HG03342 (cell line): Measurements from ENCODE around the gene TECPR2.
"Not testable (repeated sequence)": the region's sequence is repeated elsewhere in the genome, so short reads cannot be mapped to it uniquely, and the experiment has no call there.

ENCODE experiments used
- ATAC-seq: cut with Tn5 transposase; IDR thresholded peaks from one replicate; pipeline ENCODE4 v1.9.1; 2021; ENCODE audit warnings: mild to moderate bottlenecking, moderate library complexity; ENCODE audit not compliant: unreplicated experiment

The TECPR2 gene

DNA sequence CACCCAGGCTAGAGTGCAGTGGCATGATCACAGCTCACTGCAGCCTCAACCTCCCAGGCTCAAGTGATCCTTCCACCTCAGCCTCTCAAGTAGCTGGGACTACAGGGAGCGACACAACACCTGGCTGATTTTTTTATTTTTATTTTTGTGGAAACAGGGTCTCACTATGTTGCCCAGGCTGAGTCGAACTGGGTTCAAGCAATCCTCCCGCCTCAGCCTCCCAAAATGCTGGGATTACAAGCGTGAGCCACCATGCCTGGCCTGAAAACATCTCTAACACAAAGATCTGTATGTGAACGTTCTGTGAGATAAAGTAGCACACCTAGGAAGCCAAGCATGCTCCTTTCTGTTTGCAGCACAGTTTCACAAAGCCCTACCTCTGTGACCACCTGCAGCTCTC is 157.0 kb downstream of the TECPR2 start:
- not testable (repeated sequence) for ATAC-seq

DNA sequence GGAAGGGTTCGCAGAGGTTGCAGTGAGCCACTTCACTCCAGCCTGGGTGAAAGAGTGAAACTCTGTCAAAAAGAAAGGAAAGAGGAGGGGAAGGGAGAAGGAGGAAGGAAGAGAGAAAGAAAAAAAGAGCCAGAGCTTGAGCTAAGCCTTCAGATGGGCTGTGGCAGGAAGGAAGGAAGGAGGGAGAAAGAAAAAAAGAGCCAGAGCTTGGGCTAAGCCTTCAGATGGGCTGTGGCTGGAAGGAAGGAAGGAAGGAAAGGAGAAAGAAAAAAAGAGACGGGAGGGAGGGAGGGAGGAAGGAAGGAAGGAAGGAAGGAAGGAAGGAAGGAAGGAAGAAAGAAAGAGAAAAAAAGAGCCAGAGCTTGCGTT is 160.4 kb downstream of the TECPR2 start:
- ATAC-seq, result no peak

DNA sequence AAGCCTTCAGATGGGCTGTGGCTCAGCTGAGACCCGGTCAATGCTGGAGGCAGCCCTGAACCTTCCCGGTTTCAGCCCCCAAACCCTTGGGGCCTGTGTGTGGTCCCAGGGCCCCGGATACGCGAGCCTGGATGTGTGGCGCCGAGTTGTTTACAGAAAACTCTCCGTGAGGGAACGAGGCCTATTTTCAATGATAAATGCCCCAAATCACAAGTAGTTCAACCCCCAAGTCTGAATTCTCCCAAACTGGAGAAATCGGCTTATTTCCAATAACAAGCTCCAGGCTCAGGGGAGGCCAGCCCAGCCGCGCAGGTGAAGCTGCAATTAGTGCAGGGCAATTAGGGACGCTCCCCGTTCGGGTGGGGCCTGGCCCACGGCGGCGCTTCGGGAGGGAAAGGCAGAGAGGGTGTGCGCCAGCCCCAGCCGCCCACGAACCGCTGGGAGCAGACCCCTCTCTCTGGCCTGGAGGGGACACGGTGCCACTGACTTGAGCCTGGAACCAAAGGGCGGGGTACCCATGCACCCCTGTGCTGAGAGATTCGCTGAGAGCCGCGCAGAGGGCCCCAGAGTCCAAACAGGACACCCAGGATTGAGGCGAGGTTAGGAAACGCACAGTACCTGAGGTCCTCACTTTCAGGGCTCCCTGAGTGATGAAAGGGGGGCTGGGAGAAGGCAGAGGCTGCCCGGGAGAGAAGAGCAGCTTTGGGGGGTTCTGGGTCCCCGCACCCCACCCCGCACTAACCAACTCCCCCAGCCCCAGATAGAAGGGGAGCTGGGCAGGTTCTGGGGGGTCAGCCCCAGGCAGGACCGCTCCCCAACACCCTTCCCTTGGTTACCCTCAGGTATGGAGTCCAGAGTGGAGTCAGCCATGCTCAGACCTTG is 161.1 kb downstream of the TECPR2 start:
- no peak for ATAC-seq

DNA sequence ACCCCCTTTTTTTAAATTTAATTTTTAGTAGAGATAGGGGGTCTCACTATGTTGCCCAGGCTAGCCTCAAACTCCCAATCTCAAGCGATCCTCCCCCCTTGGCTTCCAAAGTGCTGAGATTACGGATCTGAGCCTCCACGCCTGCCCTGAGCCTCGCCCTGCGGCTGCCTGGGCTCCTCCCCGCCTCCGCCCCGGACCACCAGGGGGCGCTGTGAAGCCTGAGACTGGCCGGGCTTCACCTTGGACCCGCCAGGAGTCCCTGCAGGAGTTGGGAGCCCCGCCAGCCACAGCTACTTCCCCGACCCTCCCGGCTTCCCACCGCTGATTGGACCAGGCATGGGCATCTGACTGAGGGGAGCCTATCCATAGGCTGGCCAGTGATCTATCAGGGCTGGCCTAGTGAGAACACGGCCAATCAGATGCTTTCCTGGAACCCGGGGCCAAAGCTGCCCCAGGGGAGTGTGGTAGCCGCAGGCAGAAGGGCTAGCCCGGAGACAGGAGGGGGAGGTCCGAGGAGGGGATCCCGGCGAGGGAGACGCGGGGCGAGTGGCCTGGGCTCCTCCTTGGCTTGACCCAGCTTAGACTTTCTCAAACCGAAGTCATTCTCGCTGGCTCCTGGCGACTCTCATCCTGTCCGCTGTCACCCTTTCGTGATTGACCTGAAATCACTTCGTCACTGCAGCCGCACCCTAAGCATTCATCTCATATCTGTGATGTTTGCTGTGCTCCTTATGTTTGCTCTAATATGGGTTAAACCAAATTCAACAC is 161.9 kb downstream of the TECPR2 start:
- ATAC-seq, result peak; percentile 98

DNA sequence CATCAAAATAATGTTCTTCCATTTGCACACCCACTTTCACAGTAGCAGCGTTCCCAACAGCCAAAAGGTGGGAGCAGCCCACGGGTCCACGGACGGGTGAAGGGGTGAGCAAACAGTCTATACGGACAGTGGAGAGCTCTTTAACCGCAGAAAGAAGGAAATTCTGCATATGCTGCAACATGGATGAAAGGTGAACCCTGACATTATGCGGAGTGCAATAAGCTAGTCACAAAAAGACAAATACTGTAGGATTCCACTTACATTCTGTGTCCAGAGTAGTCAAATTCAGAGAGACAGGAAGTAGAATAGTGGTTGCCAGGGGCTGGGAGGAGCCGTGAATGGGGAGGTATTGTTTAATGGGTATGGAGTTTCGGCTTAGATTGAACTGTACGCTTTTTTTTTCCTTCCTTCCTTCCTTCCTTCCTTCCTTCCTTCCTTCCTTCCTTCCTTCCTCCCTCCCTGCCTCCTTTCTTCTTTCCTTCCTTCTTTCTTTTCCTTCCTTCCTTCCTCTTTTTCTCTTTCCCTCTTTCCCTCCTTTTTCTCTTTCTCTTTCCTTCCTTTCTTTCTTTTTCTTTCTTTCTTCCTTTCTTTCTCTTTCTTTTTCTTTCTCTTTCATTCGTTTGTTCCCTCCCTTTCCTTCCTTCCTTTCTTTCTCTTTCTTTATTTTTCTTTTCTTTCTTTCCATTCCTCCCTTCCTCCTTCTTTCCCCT is 162.6 kb downstream of the TECPR2 start:
- ATAC-seq, result peak; percentile 3

DNA sequence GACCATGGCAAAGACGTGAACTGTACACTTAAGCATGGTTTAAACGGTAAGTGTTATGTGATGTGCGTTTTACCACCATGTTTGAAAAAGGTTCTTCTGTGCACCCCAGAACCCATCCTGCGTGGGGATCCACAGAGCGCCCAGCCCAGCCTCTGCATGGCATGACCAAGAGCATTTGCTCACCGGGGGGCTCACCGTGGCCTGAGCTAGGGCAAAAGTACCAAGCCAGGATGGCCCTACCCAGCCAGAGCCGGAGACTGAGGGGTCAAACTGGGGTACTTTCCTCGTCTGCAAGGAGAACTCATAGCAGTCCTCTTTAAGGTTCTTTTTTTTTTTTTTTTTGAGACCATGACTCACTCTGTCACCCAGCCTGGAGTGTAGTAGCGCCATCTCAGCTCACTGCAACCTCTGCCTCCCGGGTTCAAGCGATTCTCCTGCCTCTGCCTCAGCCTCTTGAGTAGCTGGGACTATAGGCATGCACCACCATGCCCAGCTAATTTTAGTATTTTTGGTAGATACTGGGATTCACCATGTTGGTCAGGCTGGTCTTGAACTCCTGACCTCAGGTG is 163.3 kb downstream of the TECPR2 start:
- ATAC-seq, result no peak

DNA sequence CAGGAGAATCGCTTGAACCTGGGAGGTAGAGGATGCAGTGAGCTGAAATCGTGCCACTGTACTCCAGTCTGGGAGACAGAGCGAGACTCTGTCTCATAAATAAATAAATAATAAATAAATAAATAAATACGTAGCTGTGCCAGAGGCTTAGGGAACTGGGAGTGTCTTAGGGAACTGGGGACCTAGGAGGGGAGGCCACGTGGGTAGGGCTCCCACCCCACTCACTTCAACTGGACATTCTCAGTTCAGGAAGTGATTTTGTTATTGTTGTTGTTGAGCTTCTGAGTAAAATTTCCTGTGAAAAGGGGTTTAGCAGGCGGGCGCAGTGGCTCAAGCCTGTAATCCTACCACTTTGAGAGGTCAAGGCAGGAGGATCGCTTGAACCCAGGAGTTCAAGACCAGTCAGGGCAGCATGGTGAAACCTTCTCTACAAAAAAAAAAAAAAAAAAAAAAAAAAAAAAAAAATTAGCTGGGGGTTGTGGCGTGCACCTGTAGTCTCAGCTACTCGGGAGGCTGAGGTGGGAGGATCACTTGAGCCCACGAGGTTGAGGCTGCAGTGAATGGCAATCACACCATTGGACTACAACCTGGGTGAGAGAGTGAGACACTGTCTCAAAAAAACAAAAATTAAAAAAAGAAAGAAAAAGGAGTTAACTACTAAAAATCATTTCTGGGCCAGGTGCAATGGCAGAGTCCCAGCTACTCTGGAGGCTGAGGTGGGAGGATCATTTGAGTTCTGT is 165.9 kb downstream of the TECPR2 start:
- no peak for ATAC-seq

DNA sequence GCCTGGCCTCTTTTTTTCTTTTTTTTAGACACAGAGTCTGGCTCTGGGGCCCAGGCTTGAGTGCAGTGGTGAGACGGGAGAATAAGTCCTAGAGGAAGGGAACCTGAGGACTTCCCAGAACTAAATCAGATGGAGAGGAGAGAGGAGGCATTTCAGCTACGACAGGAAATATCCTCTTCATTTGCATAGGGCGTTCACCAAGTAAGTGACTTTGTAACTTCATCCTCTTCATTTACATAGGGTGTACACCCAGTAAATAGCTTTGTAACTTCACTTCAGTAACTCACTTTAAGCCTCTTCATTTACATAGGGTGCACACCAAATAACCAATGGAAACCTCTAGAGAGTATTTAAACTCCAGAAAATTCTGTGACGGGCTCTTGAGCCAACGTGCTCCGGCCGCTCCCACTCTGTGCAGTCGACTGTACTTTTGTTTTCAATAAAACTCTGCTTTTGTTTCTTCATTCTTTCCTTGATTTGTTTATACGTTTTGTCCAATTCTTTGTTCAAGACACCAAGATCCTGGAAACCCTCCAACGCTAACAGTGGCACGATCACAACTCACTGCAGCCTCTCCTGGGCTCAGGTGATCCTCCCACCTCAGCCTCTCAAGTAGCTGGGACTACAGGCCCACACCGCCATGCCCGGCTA is 168.2 kb downstream of the TECPR2 start:
- no peak for ATAC-seq

DNA sequence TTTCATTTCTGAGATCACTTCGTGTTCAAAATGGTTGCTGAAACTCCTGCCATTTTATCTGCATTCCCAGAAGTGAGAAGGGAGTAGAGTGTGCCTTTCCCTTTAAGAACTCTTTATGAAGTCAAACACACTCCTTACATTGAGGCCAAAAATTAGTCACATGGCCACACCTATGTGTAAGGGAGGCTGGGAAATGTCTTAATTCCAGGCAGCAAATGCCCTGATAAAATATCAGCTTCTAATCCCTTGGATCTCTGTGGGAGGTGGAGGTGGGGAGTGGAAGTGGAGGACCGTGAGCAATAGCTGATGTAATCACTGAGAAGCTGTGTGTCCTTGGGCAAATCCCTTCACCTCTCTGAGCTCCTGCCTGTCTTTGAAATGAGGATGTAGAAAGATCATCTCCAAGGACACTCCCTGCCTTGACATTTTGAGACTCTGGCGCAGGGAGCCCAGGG is 169.5 kb downstream of the TECPR2 start:
- no peak for ATAC-seq

DNA sequence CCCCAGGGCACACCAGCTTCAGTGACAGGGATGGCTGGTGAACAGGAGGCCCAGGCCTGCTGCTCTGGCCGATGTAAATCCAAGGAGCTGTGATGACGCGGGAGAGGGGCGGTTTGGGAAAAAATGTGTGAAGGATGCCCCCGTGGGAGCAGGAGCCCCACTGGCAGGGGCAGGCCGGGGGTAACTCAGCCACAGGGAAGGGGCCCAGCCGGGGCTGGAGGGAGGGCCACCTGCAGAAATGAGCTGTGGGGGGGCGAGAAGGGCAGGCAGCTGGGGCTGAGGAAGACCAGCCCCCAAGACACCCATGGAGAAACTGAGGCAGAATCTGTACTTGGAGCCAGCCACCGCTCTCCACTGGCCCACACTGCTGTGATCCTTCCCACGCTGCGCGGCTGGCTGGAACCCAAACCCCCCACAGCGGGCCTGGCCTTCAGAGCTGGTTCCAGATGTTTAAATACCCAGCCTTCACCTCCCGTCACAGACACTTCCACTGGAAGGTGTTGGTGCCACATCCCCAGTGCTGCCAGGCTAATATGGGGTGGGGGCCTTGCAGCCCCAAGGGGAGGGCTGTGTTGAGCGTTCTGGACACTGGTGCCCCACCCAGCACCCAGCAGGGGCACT is 175.3 kb downstream of the TECPR2 start:
- ATAC-seq, result no peak

DNA sequence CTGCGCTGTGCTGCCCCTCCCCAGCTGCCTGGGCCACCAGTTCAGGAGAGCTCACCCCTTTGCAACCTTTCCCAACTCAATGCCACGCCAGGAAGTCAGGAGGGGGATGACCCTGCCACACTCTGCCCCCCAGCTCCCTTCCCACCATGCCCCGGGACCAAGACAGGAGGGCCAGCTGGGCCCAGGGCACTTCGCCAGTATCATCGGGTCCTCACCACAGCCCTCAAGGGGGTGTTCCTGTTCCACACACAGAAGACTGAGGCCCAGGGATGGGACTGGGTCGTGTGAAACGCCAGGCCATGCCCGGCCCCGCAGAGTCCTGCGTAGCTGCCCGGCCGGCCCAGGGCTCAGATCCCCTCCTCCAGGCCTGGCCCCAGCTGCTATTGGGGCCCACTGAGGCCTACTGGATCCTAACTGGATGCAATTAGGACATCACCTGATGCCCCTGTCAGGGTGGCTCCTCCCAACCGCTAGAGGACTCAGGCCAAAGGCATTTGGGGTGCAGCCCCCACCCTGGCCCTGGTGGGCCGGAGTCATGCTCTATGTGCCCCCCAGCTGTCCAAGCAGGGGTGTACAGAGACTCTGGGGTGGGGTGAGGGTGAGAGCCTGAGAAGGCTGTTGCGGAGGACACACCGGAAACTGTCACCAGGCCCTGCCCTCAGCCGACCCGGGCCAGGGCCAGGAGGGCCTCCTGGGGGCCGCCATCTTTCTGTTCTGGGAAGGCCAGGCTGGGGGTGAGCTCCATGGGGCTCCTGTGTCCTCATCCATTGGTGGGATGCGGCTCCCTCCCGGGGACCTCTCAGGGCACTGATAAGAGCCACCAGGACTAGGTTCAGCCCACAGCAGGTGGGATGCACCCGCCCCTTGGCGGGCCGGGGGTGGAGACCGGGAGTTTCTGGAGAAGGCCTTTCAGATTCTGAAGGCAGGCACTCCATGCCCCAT is 176.1 kb downstream of the TECPR2 start:
- no peak for ATAC-seq

DNA sequence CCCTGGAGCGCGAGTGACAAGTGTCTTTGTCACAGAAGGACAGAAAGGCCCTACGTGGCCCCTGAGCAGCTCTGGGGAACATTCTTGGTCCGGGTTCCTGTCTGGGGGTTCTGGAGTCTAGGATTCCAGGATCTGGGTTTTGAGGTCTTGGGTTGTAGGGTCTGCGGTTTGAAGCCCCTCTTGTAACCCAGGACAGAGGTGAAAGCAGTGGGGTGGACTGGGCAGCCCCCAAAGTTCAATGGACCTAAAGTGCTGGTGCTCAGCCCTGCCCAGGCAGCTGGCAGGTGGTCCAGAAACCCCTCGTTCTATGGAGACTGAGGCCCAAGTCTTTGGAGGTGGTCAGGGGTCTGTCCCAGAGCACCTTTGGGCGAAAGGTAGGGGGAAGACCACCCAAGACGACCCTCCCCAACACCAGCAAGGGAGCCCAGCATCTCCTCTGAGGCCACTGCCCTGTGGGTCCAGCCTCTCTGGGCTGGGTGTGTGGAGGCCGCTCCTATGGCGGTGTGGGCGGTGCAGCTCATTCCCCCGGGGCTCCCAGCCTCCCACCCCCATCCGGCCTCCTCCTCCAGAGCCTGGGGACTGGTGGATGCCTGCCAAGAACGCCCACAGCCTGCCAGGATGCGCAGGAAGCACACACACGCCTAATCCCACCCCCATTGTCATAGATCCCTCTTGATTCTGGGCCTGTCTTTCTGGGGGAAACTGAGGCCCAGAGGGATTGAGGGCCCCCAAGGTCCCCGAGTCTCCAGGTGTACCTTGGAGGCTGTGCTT is 177.0 kb downstream of the TECPR2 start:
- ATAC-seq, result no peak

DNA sequence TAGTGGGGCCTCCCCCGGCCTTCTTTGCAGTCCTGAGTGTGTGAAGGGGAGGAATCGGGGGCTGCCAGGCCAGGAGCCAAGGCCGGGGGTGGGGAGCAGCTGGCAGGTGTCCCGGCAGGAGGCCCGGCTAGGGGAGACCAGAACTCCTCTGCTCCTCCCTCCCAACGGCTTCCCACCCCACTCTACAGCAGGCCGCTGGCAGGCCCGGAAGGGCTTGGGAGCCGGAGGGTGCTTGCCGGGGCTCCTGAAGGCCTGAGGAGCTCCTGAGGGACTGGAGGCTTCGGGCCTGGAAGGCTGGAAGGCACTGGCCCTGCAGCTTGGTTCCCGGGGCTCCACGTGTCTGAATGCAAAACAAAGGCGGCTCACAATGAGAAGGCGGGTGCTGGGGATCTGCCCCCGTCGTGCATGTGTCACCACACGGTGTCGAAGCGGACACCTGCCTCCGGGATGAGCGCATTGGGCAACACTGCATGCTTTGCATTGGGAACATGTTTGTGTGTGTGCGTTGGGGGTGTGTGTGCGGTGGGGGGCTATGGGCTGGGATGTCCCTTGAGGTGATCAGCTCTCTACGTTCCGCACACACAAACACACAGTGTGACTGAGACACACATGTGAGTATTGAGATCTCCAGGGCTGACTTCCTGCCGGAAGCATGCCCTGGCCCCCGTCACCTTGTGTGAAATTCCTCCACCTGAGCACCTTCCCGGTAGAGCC is 177.7 kb downstream of the TECPR2 start:
- no peak for ATAC-seq

DNA sequence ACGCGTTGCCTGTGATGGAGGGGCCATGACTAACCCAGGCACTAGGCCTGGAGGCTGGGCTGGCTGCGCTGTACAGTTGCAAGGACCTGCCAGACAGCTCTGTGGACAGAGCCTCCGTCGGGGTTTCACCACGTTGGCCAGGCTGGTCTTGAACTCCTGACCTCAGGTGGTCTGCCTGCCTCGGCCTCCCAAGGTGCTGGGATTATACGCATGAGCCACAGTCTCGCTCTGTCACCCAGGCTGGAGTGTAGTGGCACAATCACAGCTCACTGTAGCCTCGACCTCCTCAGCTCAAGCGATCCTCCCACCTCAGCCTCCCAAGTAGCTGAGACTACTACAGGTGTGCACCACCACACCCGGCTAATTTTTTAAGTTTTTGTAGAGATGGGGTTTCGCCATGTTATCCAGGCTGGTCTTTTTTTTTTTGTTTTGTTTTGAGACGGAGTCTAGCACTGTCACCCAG is 178.3 kb downstream of the TECPR2 start:
- ATAC-seq, result not testable (repeated sequence)

DNA sequence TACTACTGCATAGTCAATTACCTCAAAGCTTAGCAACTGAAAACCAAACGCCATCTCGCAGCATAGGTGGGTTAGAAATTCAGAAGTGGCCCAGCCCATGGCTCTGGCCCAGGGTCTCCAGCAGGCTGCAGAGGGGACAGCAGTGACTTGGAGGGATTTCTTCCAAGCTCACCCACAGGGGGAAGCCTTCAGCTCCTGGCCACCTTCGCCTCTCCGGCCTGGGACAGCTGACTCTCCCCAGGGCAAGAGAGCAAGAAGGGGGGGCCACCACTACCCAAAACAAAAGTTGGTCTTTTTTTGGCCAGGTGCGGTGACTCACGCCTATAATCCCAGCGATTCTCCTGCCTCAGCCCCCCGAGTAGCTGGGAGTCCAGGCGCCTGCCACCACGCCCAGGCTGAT is 179.0 kb downstream of the TECPR2 start:
- no peak for ATAC-seq

DNA sequence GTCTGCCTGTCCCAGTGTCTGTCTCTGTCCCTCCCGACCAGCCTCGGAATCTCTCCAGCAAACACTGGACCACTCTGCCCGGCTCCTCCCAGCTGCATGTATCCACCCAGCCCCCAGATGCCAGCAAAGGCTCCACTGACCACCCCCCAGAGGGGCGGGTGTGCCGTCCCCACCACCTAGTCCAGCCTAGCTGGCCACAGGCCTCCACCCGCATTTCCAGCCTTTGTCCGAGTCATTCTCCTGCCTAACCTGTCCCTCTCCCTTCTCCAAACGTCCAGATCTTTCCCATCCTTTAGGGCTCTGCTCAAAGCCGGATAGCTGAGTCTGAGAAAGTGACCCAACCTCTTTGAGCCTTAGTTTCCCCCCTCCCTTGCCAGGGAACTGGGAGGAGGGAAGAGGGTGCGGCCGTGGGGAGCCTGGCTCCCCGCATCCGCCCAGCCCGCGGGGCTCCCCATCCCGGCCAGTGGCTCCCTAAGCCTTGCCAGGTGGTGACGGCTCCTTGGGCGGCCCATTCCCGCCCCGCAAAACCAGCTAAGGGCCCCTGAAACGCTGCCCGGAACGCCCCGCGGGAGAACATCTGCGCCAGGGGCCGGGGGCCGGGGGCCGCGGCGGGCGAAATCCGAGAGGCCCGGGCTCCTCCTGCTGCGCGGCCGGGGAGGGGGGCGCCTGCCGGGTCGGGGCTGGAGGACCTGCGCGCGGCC is 181.5 kb downstream of the TECPR2 start:
- no peak for ATAC-seq
